Gastrocnemius medialis (tissue), 4 donors: Measurements from ENCODE around the gene CLSTN2.

Experiments
- POLR2A ChIP-seq, 2 donors: fragments of 450-650 bp; IDR thresholded peaks; one replicate each; pipeline ENCODE4 v1.6.1; 2017; ENCODE audit warnings: antibody characterized with exemption in 2 of 2, mild to moderate bottlenecking in 2 of 2, moderate library complexity in 2 of 2
- TF ChIP-seq, protein P1 (sequence below), 5 experiments: fragments of 450-650 bp in 3 of 5; fragments of 200-600 bp in 2 of 5; sonication (generic) in 2 of 5; IDR thresholded peaks in 4 of 5; conservative IDR thresholded peaks in 1 of 5; 1 replicate in 4 of 5; 2 replicates in 1 of 5; pipeline ENCODE4 v1.5.1; 2016 to 2019; ENCODE audit warnings: antibody characterized with exemption in 5 of 5, mild to moderate bottlenecking in 3 of 5, moderate library complexity in 3 of 5

DNA sequence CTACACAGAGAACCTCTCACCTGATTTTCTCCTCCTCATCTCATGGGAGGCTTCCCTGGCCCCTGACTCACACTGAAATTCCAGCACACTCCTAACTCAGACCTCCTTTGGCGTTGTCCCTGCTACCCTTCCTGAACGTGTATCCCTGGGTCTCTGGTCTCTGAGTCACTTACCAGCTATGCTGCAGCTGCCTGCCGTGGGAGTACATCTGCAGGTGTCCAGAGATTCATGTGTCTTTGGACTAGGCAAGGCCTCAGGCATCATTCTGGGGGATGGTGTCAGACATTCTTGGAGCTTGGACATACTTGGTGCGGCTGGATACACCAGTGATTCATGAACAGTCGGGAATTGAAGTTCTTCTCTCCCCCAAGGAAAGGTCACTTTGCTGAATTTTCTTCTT is 594.1 kb downstream of the CLSTN2 start:
- TF ChIP-seq, protein P1, sequence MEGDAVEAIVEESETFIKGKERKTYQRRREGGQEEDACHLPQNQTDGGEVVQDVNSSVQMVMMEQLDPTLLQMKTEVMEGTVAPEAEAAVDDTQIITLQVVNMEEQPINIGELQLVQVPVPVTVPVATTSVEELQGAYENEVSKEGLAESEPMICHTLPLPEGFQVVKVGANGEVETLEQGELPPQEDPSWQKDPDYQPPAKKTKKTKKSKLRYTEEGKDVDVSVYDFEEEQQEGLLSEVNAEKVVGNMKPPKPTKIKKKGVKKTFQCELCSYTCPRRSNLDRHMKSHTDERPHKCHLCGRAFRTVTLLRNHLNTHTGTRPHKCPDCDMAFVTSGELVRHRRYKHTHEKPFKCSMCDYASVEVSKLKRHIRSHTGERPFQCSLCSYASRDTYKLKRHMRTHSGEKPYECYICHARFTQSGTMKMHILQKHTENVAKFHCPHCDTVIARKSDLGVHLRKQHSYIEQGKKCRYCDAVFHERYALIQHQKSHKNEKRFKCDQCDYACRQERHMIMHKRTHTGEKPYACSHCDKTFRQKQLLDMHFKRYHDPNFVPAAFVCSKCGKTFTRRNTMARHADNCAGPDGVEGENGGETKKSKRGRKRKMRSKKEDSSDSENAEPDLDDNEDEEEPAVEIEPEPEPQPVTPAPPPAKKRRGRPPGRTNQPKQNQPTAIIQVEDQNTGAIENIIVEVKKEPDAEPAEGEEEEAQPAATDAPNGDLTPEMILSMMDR (IDR thresholded peaks at IDR 0.05 in 4 of 5, conservative IDR thresholded peaks at IDR 0.05 in 1 of 5), result no peak
- TF ChIP-seq POLR2A (IDR thresholded peaks at IDR 0.05), result no peak
